Measurements from ENCODE around the gene MSLN.
"Not testable (repeated sequence)": the region's sequence is repeated elsewhere in the genome, so short reads cannot be mapped to it uniquely, and the experiment has no call there.

Gene MSLN

GRCh38 chr16:775236-775796 is 14.8 kb downstream of the MSLN start:
- DNase-seq (ENCODE audit: low read depth in 2 of 2) = no peak

- DNase-seq (ENCODE audit: low read depth in 2 of 2) = not testable (repeated sequence)
These were observed 15.8 kb downstream of the MSLN start for GRCh38 chr16:776298-776697.

DNA sequence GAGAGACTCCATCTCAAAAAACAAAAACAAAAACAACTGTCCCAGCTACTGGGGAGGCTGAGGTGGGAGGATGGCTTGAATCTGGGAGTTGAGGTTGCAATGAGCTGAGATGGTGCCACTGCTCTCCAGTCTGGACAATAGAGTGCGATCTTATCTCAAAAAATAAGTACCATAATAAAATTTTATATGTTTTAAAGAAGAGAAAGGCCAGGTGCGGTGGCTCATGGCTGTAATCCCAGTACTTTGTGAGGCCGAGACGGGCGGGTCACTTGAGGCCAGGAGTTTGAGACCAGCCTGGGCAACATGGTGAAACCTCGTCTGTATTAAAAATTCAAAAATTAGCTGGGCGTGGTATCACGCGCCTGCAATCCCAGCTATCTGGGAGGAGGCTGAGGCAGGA is 16.3 kb downstream of the MSLN start:
- DNase-seq (ENCODE audit: low read depth in 2 of 2) = no peak

DNA sequence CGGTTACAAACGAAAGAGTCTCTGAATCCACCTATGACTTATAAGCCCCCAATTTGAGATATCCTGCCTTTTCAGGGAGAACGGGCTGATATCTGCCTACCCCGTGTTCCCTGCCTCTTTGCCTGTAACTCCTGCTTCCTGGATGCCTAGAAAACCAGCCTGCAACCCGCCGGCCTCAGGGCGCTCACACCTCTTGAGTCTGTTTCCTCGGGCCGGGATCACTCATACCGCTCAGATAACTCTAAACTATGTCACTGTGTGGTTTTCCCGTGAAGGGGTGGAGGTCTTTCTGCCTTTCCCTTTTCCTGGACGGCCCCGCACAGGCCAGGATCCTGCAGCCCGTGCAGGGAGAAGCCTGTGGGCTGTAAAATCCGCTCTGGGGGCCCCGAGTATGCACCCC is 17.3 kb downstream of the MSLN start:
- no peak for DNase-seq (ENCODE audit: low read depth in 2 of 2)

GRCh38 chr16:778447-778846 is 17.9 kb downstream of the MSLN start:
- DNase-seq (ENCODE audit: low read depth in 2 of 2) = no peak

DNA sequence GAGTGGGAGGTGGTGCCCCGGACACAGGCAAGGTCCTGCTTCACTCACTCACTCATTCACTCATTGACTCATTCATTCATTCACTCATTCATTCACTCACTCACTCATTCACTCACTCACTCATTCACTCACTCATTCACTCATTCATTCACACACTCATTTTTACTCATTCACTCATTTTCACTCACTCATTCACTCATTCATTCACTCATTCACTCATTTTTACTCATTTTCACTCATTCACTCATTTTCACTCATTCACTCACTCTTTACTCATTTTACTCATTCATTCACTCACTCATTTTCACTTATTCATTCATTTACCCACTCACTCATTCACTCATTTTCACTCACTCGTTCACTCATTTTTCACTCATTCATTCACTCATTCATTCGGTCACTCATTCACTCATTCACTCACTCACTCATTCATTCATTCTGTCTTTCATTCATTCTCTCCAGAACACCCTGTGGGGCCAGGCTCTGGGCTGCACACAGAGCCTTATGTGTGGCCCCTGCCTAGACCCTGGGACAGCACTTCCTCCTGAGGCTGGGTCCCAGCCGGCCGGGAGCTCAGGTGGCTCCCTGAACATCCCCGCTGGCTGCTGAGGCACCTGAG is 18.5 kb downstream of the MSLN start:
- no peak for DNase-seq (ENCODE audit: low read depth in 2 of 2)

- DNase-seq (ENCODE audit: low read depth in 2 of 2) = no peak
These were observed 19.0 kb downstream of the MSLN start for GRCh38 chr16:779561-779960.

DNA sequence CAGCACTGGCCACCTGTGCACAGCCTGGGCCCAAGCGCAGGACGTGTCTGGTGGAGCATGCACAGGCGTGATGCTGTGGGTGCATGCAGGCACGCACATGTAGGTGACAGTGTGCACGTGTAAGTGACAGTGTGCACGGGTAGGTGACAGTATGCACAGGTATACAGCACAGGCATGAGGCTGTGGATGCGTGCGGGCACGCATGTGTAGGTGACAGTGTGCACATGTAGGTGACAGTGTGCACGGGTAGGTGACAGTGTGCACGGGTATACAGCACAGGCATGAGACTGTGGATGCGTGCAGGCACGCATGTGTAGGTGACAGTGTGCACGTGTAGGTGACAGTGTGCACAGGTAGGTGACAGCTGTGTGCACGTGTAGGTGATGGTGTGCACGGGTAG is 19.8 kb downstream of the MSLN start:
- DNase-seq (ENCODE audit: low read depth in 2 of 2) = no peak

DNA sequence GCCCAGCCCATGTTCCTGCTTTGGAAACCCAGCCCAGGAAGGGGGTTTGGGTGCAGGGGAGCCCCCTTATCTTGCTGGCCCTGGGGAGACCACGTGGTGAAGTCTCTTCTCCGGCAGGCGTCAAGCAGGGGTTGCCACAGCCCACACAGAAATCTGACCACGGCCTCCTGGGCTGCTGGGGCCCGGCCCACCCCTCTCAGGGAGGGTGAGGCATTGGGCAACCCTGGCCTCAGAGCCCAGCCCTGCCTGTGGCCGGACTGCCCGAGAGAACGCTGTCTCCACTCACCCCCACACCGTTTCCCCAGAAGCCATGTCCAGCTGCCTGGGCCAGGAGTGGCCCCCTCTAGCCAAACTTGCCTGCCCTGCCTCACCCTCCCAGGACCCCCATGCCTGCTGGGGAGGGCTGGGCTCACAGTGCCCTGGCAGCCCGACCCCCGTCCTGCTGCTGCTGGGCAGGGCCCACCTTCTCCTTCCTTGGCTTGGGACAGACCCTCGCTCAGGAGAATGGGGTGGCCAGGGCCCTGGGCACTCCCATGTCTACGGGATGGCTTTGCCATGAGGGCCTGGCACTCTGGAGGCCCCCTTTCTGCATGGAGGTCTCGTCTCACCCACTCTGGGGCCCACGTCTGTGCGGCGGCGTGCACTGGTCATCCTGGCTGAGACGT is 20.9 kb downstream of the MSLN start:
- no peak for DNase-seq (ENCODE audit: low read depth in 2 of 2)

DNA sequence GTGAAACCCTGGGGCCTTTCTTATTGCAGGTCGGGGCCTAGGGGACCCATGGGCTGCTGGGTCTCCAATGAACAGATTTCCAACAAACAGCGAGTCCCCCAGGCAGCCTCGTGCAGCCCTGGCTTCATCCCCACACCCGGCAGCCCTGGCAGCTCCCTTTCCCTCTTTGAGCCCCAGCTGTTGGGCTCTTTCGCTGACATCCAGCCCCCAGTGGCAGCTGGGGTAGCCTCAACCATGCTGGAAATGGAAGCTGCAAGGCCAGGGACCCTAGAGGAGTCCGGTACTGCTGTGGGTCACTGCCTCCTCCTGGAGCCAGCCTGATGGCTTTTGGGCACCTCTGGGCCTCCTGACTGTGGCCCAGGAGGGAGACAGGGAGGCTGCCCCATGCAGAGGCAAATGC is 21.7 kb downstream of the MSLN start:
- DNase-seq (ENCODE audit: low read depth in 2 of 2) = no peak

- no peak for DNase-seq (ENCODE audit: low read depth in 2 of 2)
These were observed 22.4 kb downstream of the MSLN start for GRCh38 chr16:782766-783403.

DNA sequence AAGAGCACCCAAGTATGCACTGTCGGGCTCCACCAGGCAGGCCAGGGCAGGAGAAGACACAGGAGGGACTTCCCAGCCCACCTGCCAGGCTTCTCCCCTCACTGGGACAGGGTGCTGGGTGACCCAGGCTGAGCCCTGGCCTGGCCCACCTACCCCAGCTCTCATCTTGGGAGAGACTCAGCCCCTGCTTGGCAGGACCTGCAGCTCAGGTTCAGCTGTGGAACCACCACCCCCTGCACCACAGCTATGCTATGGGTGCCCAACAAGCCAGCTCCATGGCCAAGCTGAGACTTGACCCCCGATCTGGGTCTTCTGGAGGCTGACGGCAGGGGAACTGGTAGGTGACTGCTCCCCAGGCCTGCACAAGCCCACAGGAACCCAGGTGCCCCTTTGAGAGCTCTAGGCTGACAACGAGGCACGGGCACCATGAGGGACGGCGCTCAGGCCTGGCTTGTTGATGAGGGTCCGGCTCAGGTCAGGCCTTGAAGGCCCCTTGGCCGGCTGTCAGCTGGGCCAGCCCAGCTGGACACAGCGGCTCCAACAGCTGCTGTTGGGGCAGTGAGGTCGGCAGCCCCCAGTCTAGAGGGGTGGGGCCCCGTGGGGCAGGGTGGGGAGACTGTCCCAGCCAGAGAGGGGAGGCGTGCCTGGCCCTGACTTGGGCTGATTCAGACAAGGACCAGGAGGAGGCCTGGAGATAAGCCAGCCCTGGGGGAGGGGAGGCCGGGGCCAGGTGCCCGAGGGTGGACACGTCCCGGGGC is 23.0 kb downstream of the MSLN start:
- DNase-seq (ENCODE audit: low read depth in 2 of 2) = no peak

GRCh38 chr16:784431-784830 is 23.9 kb downstream of the MSLN start:
- no peak for DNase-seq (ENCODE audit: low read depth in 2 of 2)

GRCh38 chr16:785563-786535 is 25.3 kb downstream of the MSLN start:
- DNase-seq (ENCODE audit: low read depth in 2 of 2) = peak; percentile 40 to 63

DNA sequence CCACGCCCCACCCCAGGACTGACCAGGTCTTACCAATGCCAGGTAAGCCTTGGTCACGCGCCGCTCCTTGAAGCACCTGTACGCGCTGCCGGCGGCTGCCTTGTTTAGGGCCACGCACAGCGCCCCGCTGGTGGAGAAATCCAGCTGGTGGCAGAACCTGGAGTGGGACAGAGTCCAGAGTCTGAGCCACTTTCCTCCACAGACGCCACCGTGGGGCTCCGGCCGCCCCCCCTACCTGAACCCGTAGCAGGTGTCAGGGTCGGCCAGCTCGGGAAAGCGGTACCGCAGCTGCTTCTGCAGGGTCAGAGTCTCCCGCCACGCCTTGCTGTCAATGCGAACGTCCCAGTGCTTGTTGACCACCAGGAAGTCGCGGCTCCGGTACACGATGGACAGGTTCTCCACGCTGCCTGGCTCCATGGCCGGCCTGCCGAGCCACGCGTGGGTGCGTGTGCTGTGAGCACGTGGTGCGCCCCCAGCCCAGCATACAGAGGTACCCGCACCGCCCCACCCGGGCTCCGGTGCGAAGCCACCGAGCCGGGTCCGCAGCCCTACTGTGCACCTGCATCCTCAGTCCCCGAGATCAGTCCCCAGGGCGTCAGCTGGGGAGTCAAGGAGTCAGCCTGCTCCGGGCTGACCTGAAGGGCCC is 26.9 kb downstream of the MSLN start:
- no peak for DNase-seq (ENCODE audit: low read depth in 2 of 2)

DNA sequence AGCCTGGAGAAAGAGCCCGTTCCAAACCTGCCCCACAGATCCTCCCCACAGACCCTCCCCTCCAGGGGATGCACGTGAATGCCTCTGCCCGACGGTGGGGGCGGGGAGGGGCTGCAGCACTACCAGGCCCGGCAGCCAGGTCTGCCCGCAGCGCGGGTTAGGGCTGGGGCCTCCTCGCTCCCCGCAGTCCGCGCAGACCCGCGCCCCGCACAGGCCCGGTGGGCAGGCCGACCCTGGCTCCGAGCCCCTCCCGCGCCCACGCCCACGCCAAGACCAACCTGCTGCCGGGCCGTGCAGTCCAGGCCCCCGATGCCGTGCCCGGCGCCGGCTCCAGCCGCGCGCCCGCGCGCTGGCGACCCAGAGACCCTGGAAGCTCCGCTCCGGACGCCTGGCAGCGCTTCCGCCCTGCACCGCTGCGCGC is 27.5 kb downstream of the MSLN start, which contains the start of gene RPUSD1:
RPUSD1 (minus strand) TSS at position 404 of the 421 bp plus-strand sequence. CDS start 644 bp downstream, outside the sequence.
- no peak for DNase-seq (ENCODE audit: low read depth in 2 of 2)

DNA sequence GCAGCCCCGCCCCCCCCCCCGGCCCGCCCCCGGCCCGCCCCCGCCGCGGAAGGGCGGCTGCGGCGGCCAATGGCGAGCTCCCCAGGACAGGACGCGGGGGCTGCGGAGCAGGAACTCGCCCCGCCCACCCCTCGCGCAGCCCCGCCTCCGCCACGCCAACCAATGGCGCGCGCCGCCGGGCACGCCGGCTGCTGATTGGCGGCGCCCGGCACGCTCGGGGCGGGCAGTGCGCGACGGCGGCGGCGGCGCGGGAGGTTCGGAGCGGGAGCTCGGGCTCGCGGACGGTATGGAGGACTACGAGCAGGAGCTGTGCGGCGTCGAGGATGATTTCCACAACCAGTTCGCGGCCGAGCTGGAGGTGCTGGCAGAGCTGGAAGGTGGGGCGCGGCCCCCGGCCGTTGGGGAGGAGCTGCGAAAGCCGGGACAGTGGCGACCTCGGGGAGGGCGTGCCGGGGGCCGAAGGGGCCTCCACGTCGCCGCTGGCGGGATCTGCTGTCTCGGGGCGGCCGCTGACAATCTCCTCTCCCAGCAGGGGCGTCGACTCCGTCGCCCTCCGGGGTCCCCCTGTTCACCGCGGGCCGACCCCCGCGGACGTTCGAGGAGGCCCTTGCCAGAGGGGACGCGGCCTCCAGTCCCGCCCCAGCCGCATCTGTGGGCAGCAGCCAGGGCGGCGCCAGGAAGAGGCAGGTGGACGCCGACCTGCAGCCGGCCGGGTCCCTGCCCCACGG is 28.0 kb downstream of the MSLN start, which contains the start of gene CHTF18:
CHTF18 (plus strand) TSS at position 222 of the 728 bp plus-strand sequence; CDS start at position 287, 65 bp downstream.
- peak; percentile 86 to 94 for DNase-seq (ENCODE audit: low read depth in 2 of 2)

GRCh38 chr16:789191-789850 is 28.8 kb downstream of the MSLN start:
- DNase-seq (ENCODE audit: low read depth in 2 of 2) = no peak

- no peak for DNase-seq (ENCODE audit: low read depth in 2 of 2)
These were observed 29.6 kb downstream of the MSLN start for GRCh38 chr16:790086-790485.
